RCC 7860 (cell line): ENCODE data around the gene TGM2.
A peak's percentile ranks its signal among the peaks of the same experiment; 100 is the strongest.
"Not testable (repeated sequence)": the region's sequence is repeated elsewhere in the genome, so short reads cannot be mapped to it uniquely, and the experiment has no call there.

Source experiments
- DNase-seq: peaks from one replicate; pipeline ENCODE4 v3.0.0-alpha.2; 2015; ENCODE audit warnings: low spot score
- FAIRE-seq: peaks from 2 replicates; lab custom pipeline; 2012; peaks lifted over from hg19 to GRCh38; lab: Jason Lieb, UNC

Gene TGM2

GRCh38 chr20:38104285-38104684 lies 60.8 kb downstream of the TGM2 start:
- no peak for DNase-seq
- FAIRE-seq = no peak

GRCh38 chr20:38102206-38102605 lies 62.9 kb downstream of the TGM2 start:
- DNase-seq = not testable (repeated sequence)
- peak; percentile 18 for FAIRE-seq

- FAIRE-seq (no peak), DNase-seq (no peak)
These were observed 66.1 kb downstream of the TGM2 start for GRCh38 chr20:38098952-38099351.

GRCh38 chr20:38095017-38095686 lies 69.9 kb downstream of the TGM2 start:
- FAIRE-seq = no peak
- DNase-seq = no peak

- DNase-seq (peak; percentile 67), FAIRE-seq (peak; percentile 72)
These were observed 70.6 kb downstream of the TGM2 start for GRCh38 chr20:38094373-38094891.

GRCh38 chr20:38093641-38094077 lies 71.4 kb downstream of the TGM2 start:
- DNase-seq = no peak

GRCh38 chr20:38092915-38093314 lies 72.2 kb downstream of the TGM2 start:
- FAIRE-seq = no peak
- DNase-seq = no peak

More at GRCh38 chr20:38093641-38094077, 71.4 kb downstream of the TGM2 start:
- no peak for FAIRE-seq

GRCh38 chr20:38092260-38092857 lies 72.7 kb downstream of the TGM2 start:
- no peak for FAIRE-seq
- DNase-seq = no peak

GRCh38 chr20:38091441-38092216 lies 73.4 kb downstream of the TGM2 start:
- FAIRE-seq (no peak), DNase-seq (no peak)

- DNase-seq (no peak), FAIRE-seq (no peak)
These were observed 75.0 kb downstream of the TGM2 start for GRCh38 chr20:38090061-38090460.

GRCh38 chr20:38089500-38089899 lies 75.6 kb downstream of the TGM2 start:
- no peak for DNase-seq
- FAIRE-seq = no peak

- FAIRE-seq = no peak
- no peak for DNase-seq
These were observed 80.0 kb downstream of the TGM2 start for GRCh38 chr20:38085026-38085425.

- DNase-seq (no peak), FAIRE-seq (no peak)
These were observed 80.6 kb downstream of the TGM2 start for GRCh38 chr20:38084425-38084951.

- FAIRE-seq = no peak
- DNase-seq = no peak
These were observed 81.6 kb downstream of the TGM2 start for GRCh38 chr20:38083338-38084048.

GRCh38 chr20:38082894-38083293 lies 82.2 kb downstream of the TGM2 start:
- DNase-seq = no peak
- no peak for FAIRE-seq

- no peak for FAIRE-seq
- DNase-seq = no peak
These were observed 83.5 kb downstream of the TGM2 start for GRCh38 chr20:38081575-38081974.

- no peak for DNase-seq
- FAIRE-seq = no peak
These were observed 85.7 kb downstream of the TGM2 start for GRCh38 chr20:38079353-38079752.

GRCh38 chr20:38078084-38078483 lies 87.0 kb downstream of the TGM2 start:
- no peak for DNase-seq
- no peak for FAIRE-seq
